ENCODE measurements around the gene NDOR1.

GRCh38 chr9:137226338-137227053 lies 21.0 kb downstream of the NDOR1 start:
- no peak for TF ChIP-seq CTCF (IDR thresholded peaks at IDR 0.05; ENCODE audit: low read depth, low read length)
- TF ChIP-seq EZH2phosphoT487 (IDR thresholded peaks at IDR 0.05; ENCODE audit: low read depth): no peak
